HG03460 (cell line): ENCODE data around the gene C2orf81.
A peak's percentile ranks its signal among the peaks of the same experiment; 100 is the strongest.

Source experiments
- ATAC-seq: cut with Tn5 transposase; IDR thresholded peaks from one replicate; pipeline ENCODE4 v1.9.1; 2021; ENCODE audit not compliant: unreplicated experiment

C2orf81 gene

DNA sequence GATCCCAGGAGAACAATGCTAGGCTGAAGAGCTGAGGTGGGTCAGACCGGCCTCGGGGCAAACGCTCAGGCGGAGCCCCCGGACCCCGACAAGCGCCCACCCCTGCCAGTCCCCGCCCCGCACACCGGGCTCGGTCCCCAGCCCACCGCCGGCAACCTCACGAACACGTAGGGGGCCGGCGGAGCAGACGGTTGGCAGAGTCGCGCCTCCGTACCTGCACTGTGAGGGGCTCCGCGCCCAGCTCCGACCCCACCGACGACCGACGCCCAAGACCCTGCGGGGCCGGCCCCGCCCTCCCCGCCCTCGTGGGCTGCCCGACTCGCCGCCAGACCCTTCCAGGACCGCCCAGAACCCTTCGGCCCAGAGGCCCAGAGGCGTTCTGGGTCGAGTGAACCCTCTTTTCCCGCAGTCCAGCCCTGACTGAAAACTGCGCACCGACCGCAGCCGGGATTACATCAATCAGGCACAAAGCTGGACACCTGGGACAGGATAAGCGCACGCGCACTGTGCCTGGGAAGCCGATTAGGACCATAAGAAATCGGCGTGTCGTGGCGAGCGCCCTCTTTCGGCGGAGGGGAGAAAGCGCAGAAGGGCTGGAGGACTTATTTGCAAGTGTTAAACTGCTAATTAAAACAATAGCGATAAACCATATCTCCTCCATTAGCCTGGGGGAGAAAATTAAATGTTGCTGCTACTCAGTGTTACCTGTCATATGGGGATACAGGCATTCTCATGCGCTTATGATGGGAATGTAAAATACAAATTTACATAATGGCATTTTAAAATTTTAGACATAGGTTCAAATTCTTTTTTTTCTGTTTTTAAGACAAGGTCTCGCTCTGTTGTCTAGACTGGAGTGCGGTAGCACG, 29.6 kb downstream of the C2orf81 start:
- ATAC-seq = peak; percentile 57

DNA sequence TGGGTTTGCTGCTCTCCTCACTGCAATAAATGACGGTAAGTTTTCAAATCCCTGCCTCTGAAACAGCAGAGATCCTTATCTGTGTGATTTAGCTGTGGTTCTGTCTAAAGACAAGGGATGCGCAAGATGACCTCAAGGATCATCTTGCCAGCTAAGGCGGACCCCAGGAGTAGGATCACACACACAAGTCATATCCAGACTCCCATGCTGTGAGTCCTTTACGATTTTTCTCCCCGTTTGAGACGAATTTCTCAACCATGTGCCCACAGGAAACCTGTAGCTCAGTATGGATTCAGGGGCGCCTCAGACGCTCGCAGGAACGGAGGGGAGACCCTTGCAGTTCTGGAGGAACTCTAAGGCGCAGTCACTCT, 30.2 kb downstream of the C2orf81 start:
- peak; percentile 4 for ATAC-seq

DNA sequence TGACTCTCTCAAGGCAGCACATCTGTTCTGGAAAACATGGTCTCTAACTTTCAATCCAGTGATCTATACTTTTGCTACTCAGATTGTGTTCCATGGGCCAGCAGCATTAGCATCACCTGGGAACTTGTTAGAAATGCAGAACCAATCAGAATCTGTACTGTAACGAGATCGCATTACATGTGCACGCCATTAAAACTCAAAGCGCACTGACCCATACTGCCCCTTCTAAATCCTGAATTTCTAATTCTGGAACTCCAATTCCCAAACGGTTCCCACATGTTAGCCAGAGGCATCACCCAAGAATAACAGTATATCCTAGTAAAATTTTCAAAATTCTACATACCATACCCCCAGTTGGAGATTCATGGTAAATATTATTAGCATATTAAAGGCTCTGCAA, 30.8 kb downstream of the C2orf81 start:
- no peak for ATAC-seq

DNA sequence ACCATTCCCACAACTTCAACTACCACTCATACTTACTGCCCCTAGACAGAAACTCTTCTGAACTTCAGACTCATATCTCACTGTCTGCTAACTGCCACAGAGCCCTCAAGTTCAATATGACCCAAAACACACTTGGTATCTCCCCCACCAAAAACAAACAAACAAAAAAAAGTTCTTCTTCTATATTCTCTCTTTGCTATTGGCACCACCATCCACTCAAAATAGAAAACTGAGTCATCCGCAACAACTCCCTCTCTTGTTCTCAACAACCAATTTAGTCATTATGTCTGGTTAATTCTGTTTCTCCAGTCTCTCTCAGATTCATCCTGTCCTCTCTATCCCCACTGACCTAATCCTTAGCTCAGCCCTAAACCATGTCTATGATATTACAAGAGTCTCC, 34.1 kb downstream of the C2orf81 start:
- no peak for ATAC-seq

DNA sequence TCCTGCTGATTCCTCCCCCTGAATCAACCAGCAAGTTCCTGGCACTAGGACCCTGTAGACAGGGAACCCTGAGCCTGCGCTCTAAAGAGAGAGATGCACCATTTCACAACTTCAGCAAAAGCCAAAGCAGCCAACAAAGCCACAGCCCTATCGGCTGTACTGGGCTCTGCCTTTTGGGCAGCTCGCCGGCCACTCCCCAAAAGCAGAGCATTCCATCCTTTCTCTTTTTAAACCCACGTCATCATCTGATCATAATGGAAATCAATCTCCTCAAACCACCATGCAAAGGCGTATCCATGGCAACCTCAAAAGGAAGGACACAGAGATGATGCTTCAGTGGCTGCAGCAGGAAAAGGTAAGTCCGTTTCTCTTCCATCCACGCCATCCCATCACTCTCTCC, 36.0 kb downstream of the C2orf81 start:
- no peak for ATAC-seq

DNA sequence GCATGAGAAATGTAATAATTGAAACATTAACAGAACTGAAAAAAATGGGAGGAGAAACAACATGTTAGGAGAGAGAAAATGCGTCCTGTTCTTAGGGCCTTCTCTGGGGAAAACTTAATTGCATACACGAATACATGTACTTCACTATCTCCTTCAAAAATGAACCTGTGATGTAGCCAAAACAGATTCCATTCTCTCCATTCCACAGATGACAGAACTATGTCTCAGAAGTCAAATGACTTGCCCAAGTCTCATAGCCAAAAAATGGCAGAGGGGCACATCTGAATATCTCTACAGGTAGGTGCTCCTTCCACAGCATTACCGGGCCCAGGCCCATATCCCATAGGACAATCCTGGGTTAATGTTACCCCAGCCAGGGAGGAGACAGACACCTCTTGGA, 37.4 kb downstream of the C2orf81 start:
- no peak for ATAC-seq

DNA sequence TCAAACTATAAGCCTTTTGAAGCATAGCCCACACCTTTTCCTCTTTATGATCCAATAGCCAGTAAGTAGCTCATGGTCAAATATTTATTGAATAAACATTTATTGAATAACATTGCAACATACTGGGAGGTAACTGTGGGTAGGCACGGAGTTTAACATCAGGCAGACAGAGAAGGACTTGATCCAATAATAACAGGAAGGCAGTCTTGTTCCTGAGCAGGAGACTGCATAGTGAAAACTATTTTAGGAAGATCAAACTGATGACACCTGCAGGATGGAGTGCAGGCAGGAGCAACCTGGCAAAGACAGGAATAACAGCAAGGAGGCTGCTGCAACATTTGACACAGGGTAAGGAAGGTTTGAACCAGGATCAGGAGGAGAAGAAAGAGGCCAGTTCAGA, 38.2 kb downstream of the C2orf81 start:
- ATAC-seq = no peak

DNA sequence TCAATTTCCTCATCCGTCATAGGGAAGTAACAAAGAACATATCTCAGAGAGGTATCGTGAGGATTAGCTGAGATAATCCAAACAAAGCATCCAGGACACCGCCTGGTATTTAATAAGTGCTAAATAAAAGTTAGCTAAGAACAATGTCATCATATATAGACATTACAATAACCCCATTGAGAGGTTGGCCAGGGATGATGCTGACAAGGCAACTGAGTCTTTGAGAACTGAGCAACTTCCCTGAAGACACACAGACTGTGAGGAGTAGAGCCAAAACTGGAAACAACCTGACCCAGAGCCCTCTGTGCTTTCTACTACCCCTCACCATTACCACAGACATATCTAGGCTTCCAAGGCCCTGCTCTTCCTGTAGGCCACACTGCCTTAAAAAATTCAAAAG, 39.7 kb downstream of the C2orf81 start:
- no peak for ATAC-seq

DNA sequence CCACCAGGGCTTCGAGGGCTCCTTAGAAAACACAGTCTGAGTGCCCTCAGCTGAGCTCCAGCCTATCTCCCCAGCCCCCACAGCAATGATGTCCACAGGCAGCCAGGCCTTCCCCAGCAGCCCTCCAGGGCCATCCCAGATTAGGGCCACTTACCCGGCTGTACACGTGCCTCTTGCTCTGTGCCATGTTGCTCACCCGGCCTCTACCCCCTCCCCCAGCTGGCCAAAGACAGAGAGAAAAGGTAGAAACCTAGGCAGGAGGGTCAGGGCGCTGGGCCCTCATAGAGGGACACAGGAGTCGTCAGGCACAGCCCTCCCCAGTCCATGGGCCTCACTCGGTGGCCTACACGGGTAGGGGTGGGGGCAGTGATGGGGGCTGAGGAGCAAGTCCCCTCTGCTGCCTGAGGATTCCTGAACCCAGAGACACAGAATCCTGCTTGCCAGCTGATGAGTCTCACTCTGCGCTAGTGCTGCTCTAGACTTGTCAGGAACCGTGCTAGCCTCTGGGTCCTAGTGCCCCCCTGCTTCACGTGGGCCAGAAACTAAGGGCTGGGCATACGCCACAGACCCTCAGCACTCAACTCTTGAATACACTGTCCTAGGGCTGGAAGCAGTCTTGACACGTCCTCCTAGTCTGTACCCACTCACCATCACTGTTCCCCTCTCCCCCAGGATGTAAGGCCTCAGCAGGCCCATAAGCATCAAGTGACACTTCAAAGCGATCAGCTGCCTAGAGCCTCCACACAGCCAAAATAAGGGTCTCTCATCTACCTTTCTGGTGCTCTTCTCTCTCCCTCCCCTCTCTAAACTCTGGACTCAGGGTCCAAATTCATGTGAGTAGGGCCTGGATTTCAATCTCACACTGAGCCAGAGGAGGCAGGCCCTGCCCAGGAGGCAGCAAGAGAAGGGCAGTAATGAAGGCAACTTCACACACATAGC, 41.3 kb downstream of the C2orf81 start, which contains the start of gene DCTN1:
DCTN1 (minus strand) TSS at position 461 of the 939 bp plus-strand sequence; CDS start at position 187, 274 bp downstream.
- ATAC-seq = no peak

DNA sequence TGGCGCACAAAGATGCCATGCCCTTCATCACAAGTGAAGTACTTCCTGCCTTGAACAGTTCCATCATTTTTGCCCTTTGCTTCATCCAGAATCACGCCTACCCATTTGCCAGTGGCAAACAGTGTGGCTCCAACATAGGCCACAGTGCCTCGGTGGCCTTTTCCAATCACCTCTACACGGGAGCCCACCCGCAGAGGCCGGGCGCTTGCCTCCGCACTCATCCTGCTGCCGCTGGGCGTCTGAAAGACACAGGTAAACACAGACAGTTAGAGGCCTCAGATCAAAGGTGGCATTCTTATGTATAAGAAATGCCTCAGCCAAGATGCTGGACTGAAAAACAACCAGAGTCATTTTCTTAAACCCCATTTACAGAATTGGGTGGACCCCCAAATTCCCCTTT, 43.4 kb downstream of the C2orf81 start:
- ATAC-seq = no peak

DNA sequence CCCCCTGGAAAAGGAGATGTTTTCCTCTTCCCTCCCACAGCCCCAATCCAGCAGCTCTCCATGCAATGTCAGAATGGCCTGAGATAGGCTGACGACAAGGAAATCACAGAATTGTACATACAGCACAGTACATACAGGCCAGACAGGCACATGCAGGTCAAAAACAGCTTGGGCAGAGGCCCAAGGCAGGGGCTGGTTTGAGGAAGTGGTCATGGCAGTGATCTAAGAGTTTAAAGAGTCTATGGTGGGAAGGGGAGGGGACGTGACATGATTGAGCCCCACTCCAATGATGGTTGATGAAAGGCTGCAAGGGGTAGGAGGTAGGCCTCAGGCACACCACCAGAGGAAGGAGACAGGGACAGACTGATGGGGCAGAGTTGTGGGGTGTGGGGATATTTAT, 45.6 kb downstream of the C2orf81 start:
- ATAC-seq = no peak

DNA sequence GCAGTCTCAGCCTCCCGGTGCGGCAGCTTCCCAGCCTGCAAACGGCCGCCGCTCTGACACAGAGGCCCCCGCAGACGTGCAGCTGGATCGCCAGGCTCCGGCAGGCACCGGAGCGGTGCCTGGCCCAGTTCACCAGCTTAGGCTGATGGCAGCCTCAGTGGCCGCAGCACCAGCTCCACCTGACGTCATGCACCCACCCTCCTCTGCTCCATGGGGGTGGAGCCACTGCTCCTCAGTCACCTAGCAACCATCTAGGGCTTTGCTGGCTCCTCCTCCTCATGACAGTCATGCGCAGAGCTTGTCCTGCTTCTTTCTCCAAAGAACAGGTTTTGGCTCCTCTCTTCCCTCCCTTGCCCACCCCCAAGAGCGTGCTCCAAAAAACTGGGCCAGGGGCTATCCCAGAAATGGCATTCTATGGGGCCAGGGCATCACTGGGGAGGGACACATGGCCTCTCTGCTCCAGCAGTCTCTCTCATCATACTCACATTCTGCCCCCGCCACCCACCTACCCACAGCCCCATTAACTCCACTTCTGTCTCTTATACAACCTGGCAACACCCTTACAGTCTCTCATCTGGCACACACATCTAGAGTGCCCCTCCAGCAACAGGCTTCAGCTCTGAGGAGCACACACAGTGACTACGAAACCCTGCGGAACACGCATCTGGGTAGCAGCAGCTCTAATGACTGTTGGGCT, 46.8 kb downstream of the C2orf81 start:
- no peak for ATAC-seq

DNA sequence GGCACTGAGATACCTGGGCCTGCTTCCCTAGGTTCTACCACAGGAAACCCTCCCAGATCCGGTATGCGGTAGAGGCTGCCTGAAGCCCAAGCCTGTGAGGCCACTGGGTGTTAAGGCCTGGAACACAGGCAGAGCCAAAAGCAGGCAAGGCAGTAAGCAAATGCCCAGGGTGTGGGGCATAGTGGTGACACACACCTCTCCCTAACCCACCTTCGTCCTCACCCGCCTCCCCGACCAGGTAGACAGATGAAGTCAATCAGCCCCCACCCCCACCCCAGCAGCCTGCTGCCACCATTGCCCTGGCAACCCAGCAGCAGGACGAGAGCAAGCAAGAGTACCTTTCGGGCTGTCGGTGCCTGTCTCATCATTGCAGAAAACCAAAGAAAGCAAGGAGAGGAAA, 47.4 kb downstream of the C2orf81 start:
- ATAC-seq = no peak

DNA sequence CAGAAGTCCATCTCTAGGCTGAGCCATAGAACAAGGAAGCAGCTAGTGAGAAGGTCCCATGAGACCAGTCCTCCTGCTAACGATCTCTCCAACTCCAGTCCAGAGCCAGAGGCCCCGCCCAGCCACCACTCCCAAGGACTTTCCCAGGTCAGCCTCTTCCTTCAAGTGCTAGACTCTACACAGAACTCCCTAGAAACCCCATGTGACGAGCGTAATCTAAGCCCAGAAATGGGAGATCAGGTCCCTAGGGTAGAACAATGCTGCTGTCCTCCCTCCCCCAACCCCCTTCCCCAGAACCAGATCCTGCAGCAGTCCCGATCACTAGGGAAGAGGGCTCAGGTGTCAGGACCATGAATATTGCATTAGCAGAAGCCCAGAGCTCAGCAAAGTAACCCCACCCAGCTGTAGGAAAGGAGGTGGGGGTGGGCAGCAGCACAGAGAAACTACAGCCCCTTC, 48.2 kb downstream of the C2orf81 start:
- no peak for ATAC-seq

DNA sequence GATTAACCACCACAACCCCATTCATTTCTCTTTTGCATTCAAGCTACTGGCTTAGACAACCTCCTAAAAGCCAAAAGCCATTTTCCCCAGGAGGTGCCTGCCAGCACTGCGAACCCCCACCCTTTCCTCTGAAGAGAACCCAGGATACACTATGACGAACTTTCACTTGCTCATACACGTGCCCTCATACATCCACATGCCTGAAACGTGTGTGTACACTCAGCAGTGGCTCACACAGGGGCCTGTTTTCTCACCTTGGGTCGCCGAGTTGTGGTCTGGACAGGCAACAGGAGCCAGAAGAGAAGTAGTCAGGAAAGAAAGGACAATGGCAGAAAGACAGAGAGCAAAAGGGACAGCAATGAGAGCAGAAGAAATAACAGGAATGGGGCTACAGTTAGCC, 48.7 kb downstream of the C2orf81 start:
- no peak for ATAC-seq

DNA sequence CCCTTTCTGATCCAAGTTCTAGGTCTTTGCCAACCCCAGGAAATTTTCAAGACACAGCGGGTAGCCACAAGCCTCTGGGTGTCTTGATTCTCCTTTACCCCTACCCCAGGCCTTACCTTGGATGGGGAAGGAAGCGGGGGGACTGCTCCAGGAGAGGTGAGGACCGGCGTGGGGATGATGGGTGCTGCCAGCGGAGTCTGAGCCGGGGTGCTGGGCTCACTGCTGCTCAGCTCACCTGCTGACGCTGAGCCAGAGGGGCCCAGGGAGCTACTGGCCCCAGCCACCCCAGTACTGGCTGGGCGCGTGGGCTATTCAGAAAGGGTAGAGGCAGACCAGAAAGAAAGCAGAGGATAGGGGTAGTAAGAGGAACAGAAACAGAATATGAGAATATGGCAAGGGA, 50.0 kb downstream of the C2orf81 start:
- ATAC-seq = no peak

DNA sequence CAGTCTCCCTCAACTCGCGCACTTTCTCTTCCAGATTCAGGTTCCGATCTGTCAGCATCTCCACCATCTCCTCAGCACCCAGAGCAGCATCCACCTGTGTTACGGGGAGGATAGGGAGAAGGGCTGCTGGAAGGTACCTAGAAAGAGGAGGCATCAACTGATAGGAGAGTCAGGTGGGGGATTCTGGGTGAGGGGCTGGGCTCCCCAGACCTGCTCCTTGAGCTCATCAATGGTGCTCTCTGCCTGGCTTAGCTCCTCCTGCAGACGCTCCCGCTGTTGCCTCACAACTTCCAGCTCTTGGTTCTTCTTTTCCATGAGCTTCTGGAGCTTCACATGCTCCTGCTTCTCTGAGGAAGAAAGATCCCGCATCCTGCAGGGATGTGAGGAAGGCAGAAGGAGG, 51.4 kb downstream of the C2orf81 start:
- no peak for ATAC-seq

DNA sequence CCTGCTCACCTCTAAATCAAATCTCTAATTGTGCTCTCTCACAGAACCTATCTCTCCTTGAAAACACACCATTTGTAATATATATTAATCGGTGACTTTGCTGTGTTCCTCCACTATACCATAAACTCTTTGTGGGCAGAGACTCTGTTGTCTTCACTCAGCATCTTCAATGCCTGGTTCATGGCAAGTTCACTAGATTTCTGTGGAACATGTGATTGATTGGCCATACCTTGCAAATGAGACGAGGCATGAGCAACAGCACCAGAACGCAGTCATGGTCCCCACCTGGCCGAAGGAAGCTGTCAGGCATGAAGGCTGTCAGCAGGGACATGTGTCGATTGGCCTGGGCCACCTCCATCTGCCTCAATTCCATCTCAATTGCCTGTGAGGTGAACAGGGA, 52.9 kb downstream of the C2orf81 start:
- ATAC-seq = no peak

DNA sequence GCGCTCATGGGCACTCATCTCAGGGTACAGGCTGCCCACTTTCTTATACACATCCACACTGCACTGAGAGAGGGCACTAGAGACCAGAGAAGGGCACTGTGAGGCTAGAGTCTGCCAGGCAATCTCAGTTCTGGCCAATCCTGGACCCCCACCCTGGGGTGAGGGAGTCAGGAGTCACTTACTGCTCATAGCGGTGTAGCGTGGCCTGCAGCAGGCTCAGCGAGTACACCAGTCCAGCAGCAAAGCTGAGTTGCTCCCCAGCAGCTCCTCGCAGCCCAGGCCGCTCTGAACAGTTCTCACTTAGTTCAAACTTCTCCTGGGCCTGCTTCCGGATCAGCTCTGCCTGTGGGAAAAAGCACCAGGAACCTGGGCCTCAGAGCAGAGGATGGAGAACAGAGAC, 53.6 kb downstream of the C2orf81 start:
- ATAC-seq = no peak

DNA sequence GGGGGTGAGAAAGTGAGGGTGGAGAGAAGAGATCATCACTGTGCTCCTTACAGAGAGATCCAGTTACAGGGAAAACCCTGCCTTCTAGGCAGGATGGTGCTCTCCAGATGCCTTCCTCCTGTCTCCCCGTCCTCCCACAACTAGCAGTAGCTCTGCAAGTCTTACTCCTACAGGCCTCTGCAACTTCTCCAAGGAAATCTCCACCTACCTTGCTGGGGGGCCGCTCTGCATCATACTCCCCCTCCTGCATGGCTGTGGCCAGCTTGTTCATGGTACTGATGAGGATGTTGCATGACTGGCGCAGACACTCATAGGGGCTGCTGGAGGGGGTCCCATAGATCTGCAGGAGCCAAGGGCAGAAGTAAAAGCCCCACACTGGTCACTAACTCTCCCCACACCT, 55.4 kb downstream of the C2orf81 start:
- ATAC-seq = no peak
